ENCODE data around the gene NME7. TPM values are rescaled to one million over a fixed set of nuclear protein-coding genes. Genes with fewer than 3 reads are reported as not detected.
A peak's percentile ranks its signal among the peaks of the same experiment; 100 is the strongest.
"Not testable (repeated sequence)": the region's sequence is repeated elsewhere in the genome, so short reads cannot be mapped to it uniquely, and the experiment has no call there.

Gene NME7
- polyA plus RNA-seq, 4 donors: 2.2 to 18.8 (median 8.8) TPM

DNA sequence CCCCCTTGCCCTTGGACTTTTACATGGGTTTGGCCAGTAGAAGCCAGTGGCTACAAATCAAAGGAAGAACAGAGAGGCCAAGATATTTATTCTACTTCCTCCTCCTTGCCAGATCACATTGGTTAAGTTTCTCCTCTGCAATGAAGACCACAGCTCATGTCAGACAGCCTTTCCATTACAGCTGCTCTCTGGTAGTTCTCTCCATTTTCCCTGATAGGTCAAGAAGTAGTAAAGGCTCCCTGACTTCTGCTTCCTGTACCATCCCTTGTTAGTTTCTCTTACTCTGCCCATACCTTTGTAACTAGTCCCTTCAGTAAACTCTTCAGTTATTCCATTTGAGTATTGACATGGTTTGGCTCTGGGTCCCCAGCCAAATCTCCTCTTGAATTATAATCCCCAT, 27.8 kb downstream of the NME7 start:
- FAIRE-seq (no peak), DNase-seq (no peak)
- no peaks in the 10 kb centered on the region for H3K27me3 ChIP-seq (ENCODE audit: control insufficient read depth in 3 of 3, insufficient read depth in 3 of 3, low read length in 3 of 3)
- no peak overlapping the region for H3K4me3 ChIP-seq (ENCODE audit: low read depth in 1 of 3, low read length in 3 of 3)
- H3K9me3 ChIP-seq (ENCODE audit: control insufficient read depth in 2 of 2, insufficient read depth in 1 of 2, low read depth in 1 of 2, low read length in 1 of 2): peaks cover 0 to 14% of the 10 kb centered on the region in 2 donors
- peaks cover 0 to 4% (median 0%) of the 10 kb centered on the region in 3 donors for H3K36me3 ChIP-seq (ENCODE audit: control insufficient read depth in 3 of 3, insufficient read depth in 2 of 3, low read depth in 1 of 3, low read length in 3 of 3)
- H3K4me1 ChIP-seq (ENCODE audit: control insufficient read depth in 3 of 3, insufficient read depth in 2 of 3, low read depth in 1 of 3, low read length in 2 of 3): peaks cover 0 to 2% (median 0%) of the 10 kb centered on the region in 3 donors
- no peak overlapping the region for H3K27ac ChIP-seq (ENCODE audit: low read depth in 1 of 3, low read length in 2 of 3)

DNA sequence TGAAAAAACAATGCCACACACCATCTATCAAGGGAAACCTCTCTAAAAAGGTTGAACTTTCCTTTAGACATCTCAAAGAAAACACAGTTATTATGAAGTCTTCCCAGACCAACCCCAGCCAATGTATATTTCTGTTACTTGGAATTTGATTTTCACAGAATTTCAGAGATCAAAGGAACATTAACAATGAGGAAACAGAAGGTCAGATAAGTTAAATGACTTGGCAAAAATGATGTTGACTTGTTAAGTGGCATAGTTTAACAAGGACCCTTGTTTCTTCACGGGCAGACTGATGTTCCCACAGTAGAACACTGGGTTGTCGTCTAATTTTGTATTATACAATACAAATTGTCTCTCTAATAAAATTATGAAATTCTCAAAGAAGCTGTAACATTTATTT, 29.0 kb downstream of the NME7 start:
- FAIRE-seq (no peak), DNase-seq (no peak)
- Histone ChIP-seq H3K4me1 (ENCODE audit: control insufficient read depth in 3 of 3, insufficient read depth in 2 of 3, low read depth in 1 of 3, low read length in 2 of 3) (peaks cover 0 to 2% (median 0%) of the 10 kb centered on the region in 3 donors), H3K36me3 (ENCODE audit: control insufficient read depth in 3 of 3, insufficient read depth in 2 of 3, low read depth in 1 of 3, low read length in 3 of 3) (peaks cover 0 to 4% (median 0%) of the 10 kb centered on the region in 3 donors), H3K4me3 (ENCODE audit: low read depth in 1 of 3, low read length in 3 of 3) (no peak overlapping the region), H3K27me3 (ENCODE audit: control insufficient read depth in 3 of 3, insufficient read depth in 3 of 3, low read length in 3 of 3) (no peaks in the 10 kb centered on the region), H3K27ac (ENCODE audit: low read depth in 1 of 3, low read length in 2 of 3) (no peak overlapping the region), H3K9me3 (ENCODE audit: control insufficient read depth in 2 of 2, insufficient read depth in 1 of 2, low read depth in 1 of 2, low read length in 1 of 2) (peaks cover 0 to 14% of the 10 kb centered on the region in 2 donors)
- WGBS, 3 donors: 57 to 72% (median 58%) methylated on average over 2 of the region's 2 CpGs

DNA sequence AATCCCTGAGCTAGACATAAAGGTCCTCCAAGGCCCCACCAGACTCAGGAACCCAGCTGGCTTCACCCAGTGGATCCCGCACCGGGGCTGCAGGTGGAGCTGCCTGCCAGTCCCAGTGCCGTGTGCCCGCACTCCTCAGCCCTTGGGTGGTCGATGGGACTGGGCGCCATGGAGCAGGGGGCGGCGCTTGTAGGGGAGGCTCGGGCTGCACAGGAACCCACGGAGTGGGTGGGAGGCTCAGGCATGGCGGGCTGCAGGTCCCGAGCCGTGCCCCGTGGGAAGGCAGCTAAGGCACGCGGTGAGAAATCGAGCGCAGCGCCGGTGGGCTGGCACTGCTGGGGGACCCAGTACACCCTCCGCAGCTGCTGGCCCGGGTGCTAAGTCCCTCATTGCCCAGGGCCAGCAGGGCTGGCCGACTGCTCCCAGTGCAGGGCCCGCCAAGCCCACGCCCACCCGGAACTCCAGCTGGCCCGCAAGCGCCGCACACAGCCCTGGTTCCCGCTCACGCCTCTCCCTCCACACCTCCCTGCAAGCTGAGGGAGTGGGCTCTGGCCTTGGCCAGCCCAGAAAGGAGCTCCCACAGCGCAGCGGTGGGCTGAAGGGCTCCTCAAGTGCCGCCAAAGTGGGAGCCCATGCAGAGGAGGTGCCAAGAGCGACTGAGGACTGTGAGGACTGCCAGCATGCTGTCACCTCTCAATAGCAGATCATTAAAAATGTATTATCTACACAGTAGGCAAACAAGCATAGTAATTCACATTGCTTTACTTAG, 30.5 kb downstream of the NME7 start:
- not testable (repeated sequence) for H3K4me3 ChIP-seq (ENCODE audit: low read depth in 1 of 3, low read length in 3 of 3); H3K4me1 ChIP-seq (ENCODE audit: control insufficient read depth in 3 of 3, insufficient read depth in 2 of 3, low read depth in 1 of 3, low read length in 2 of 3); H3K36me3 ChIP-seq (ENCODE audit: control insufficient read depth in 3 of 3, insufficient read depth in 2 of 3, low read depth in 1 of 3, low read length in 3 of 3); FAIRE-seq; H3K27me3 ChIP-seq (ENCODE audit: control insufficient read depth in 3 of 3, insufficient read depth in 3 of 3, low read length in 3 of 3); DNase-seq; H3K27ac ChIP-seq (ENCODE audit: low read depth in 1 of 3, low read length in 2 of 3)
- WGBS, 3 donors: 95 to 98% (median 97%) methylated on average over 23 to 35 of the region's 35 CpGs
- H3K9me3 ChIP-seq (ENCODE audit: control insufficient read depth in 2 of 2, insufficient read depth in 1 of 2, low read depth in 1 of 2, low read length in 1 of 2): peaks cover 0 to 14% of the 10 kb centered on the region in 2 donors

DNA sequence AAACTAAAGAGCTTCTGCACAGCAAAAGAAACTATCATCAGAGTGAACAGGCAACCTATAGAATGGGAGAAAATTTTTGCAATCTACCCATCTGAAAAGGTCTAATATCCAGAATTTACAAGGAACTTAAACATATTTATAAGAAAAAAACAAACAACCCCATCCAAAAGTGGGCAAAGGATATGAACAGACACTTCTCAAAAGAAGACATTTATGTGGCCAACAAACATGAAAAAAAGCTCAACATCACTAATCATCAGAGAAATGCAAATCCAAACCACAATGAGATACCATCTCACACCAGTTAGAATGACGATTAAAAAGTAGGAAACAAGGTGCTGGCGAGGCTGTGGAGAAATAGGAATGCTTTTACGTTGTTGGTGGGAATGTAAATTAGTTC, 32.9 kb downstream of the NME7 start:
- 85 to 96% (median 95%) methylated on average over 3 of the region's 3 CpGs for whole genome bisulfite sequencing, 3 donors
- H3K36me3 ChIP-seq (ENCODE audit: control insufficient read depth in 3 of 3, insufficient read depth in 2 of 3, low read depth in 1 of 3, low read length in 3 of 3); H3K4me1 ChIP-seq (ENCODE audit: control insufficient read depth in 3 of 3, insufficient read depth in 2 of 3, low read depth in 1 of 3, low read length in 2 of 3); FAIRE-seq; H3K9me3 ChIP-seq (ENCODE audit: control insufficient read depth in 2 of 2, insufficient read depth in 1 of 2, low read depth in 1 of 2, low read length in 1 of 2); H3K27ac ChIP-seq (ENCODE audit: low read depth in 1 of 3, low read length in 2 of 3); DNase-seq; H3K4me3 ChIP-seq (ENCODE audit: low read depth in 1 of 3, low read length in 3 of 3); H3K27me3 ChIP-seq (ENCODE audit: control insufficient read depth in 3 of 3, insufficient read depth in 3 of 3, low read length in 3 of 3): not testable (repeated sequence)

DNA sequence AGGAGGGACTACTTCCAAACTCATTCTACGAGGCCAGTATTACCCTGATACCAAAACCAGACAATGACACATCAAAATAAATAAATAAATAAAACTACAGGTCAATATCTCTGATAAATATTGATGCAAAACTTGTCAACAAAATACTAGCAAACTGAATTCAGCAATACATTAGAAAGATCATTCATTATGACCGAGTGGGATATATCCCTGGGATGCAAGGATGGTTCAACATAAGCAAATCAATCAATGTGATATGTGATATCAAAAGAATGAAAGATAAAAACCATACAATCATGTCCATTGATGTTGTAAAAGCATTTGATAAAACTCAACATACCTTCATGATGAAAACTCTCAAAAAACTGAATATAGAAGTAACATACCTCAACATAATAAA, 36.7 kb downstream of the NME7 start:
- no peak for FAIRE-seq
- DNase-seq: no peak
- Histone ChIP-seq H3K4me1 (ENCODE audit: control insufficient read depth in 3 of 3, insufficient read depth in 2 of 3, low read depth in 1 of 3, low read length in 2 of 3) (no peaks in the 10 kb centered on the region), H3K27me3 (ENCODE audit: control insufficient read depth in 3 of 3, insufficient read depth in 3 of 3, low read length in 3 of 3) (no peaks in the 10 kb centered on the region), H3K4me3 (ENCODE audit: low read depth in 1 of 3, low read length in 3 of 3) (no peak overlapping the region), H3K9me3 (ENCODE audit: control insufficient read depth in 2 of 2, insufficient read depth in 1 of 2, low read depth in 1 of 2, low read length in 1 of 2) (peaks cover 0 to 2% of the 10 kb centered on the region in 2 donors), H3K27ac (ENCODE audit: low read depth in 1 of 3, low read length in 2 of 3) (no peak overlapping the region), H3K36me3 (ENCODE audit: control insufficient read depth in 3 of 3, insufficient read depth in 2 of 3, low read depth in 1 of 3, low read length in 3 of 3) (peaks cover 0 to 2% (median 0%) of the 10 kb centered on the region in 3 donors)
- 93 to 98% (median 96%) methylated on average over 2 of the region's 2 CpGs for WGBS, 3 donors

DNA sequence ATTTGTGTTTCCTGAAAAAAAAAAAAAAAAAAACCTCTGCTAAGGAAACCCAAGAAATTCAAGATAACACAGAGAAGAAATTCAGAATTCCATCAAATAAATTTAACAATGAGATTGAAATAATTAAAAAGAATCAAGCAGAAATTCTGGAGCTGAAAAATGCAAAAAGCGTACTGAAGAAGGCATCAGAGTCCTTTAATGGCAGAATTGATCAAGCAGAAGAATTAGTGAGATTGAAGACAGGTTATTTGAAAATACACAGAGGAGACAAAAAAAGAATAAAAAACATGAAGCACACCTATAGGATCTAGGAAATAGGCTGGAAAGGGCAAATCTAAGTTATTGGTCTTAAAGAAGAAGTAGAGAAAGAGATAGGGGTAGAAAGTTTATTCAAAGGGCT, 38.2 kb downstream of the NME7 start:
- Histone ChIP-seq H3K4me3 (ENCODE audit: low read depth in 1 of 3, low read length in 3 of 3) (no peak overlapping the region), H3K9me3 (ENCODE audit: control insufficient read depth in 2 of 2, insufficient read depth in 1 of 2, low read depth in 1 of 2, low read length in 1 of 2) (no peaks in the 10 kb centered on the region), H3K36me3 (ENCODE audit: control insufficient read depth in 3 of 3, insufficient read depth in 2 of 3, low read depth in 1 of 3, low read length in 3 of 3) (no peaks in the 10 kb centered on the region), H3K27ac (ENCODE audit: low read depth in 1 of 3, low read length in 2 of 3) (no peak overlapping the region), H3K27me3 (ENCODE audit: control insufficient read depth in 3 of 3, insufficient read depth in 3 of 3, low read length in 3 of 3) (no peaks in the 10 kb centered on the region), H3K4me1 (ENCODE audit: control insufficient read depth in 3 of 3, insufficient read depth in 2 of 3, low read depth in 1 of 3, low read length in 2 of 3) (peaks cover 0 to 3% (median 0%) of the 10 kb centered on the region in 3 donors)
- DNase-seq (no peak), FAIRE-seq (no peak)
- WGBS, 3 donors: 97 to 98% (median 97%) methylated on average over 1 of the region's 1 CpG

DNA sequence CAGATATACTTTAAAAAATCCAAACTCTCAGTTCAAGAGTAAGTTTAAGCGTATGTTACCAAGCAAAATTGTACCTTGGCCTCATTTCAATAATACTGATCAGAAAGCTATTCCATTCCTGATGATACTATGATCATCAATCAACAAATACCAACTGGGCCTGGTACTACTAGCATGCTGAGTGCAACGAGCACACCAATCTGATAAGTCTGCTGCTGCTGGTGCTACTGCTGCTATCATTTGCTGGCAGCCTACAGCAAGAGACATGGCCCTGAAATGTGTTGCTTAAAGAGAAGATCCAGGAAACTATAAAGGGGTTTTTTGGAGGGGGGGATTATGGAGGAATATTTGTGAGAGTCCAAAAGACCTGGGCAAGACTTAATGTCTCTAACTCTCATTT, 39.7 kb downstream of the NME7 start:
- no peak for FAIRE-seq
- WGBS, 3 donors: 81 to 91% (median 84%) methylated on average over 2 of the region's 2 CpGs

DNA sequence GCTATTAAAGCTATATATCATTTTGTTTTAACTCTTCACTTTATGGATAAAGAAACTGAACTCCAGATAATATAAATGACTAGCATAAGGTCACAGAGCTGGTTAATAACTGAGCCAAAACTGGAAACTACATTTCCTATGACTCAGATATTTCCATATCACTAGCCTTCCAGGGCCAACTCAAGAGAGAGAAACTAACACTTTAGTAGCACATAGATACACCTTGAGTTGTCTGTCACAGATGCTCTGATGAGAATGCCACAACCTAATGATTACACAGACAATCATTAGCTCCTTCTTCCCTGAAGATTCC, 40.7 kb downstream of the NME7 start:
- no peaks in the 10 kb centered on the region for H3K9me3 ChIP-seq (ENCODE audit: control insufficient read depth in 2 of 2, insufficient read depth in 1 of 2, low read depth in 1 of 2, low read length in 1 of 2)
- no peak for FAIRE-seq
- H3K4me3 ChIP-seq (ENCODE audit: low read depth in 1 of 3, low read length in 3 of 3): no peak overlapping the region
- no peaks in the 10 kb centered on the region for H3K36me3 ChIP-seq (ENCODE audit: control insufficient read depth in 3 of 3, insufficient read depth in 2 of 3, low read depth in 1 of 3, low read length in 3 of 3)
- H3K27ac ChIP-seq (ENCODE audit: low read depth in 1 of 3, low read length in 2 of 3): no peak overlapping the region
- no peaks in the 10 kb centered on the region for H3K27me3 ChIP-seq (ENCODE audit: control insufficient read depth in 3 of 3, insufficient read depth in 3 of 3, low read length in 3 of 3)
- peak in 1 of 2 donors; percentile 42 for DNase-seq
- H3K4me1 ChIP-seq (ENCODE audit: control insufficient read depth in 3 of 3, insufficient read depth in 2 of 3, low read depth in 1 of 3, low read length in 2 of 3): peaks cover 0 to 3% (median 0%) of the 10 kb centered on the region in 3 donors

More for the DNA sequence above, 39.7 kb downstream of the NME7 start:
- peaks cover 0 to 3% (median 0%) of the 10 kb centered on the region in 3 donors for H3K4me1 ChIP-seq (ENCODE audit: control insufficient read depth in 3 of 3, insufficient read depth in 2 of 3, low read depth in 1 of 3, low read length in 2 of 3)
- H3K9me3 ChIP-seq (ENCODE audit: control insufficient read depth in 2 of 2, insufficient read depth in 1 of 2, low read depth in 1 of 2, low read length in 1 of 2): no peaks in the 10 kb centered on the region
- no peaks in the 10 kb centered on the region for H3K27me3 ChIP-seq (ENCODE audit: control insufficient read depth in 3 of 3, insufficient read depth in 3 of 3, low read length in 3 of 3)
- no peak overlapping the region for H3K27ac ChIP-seq (ENCODE audit: low read depth in 1 of 3, low read length in 2 of 3)
- H3K4me3 ChIP-seq (ENCODE audit: low read depth in 1 of 3, low read length in 3 of 3): no peak overlapping the region
- DNase-seq: no peak
- no peaks in the 10 kb centered on the region for H3K36me3 ChIP-seq (ENCODE audit: control insufficient read depth in 3 of 3, insufficient read depth in 2 of 3, low read depth in 1 of 3, low read length in 3 of 3)

All from small intestine (tissue), 7 donors.